K562 (cell line): ENCODE data around the gene SEC22C. TPM values are rescaled to one million over a fixed set of nuclear protein-coding genes. Genes with fewer than 3 reads are reported as not detected.
A peak's percentile ranks its signal among the peaks of the same experiment; 100 is the strongest.

Experiments
- ARHGAP35 ChIP-seq: fragments of 450-650 bp; IDR thresholded peaks from 2 replicates; pipeline ENCODE4 v1.6.1; 2018; ENCODE audit not compliant: partially characterized antibody
- CHAMP1 ChIP-seq: fragments of 450-650 bp; IDR thresholded peaks from 2 replicates; pipeline ENCODE4 v1.6.1; 2016; ENCODE audit warnings: mild to moderate bottlenecking
- CREB3L1 ChIP-seq: fragments of 450-650 bp; IDR thresholded peaks from 2 replicates; pipeline ENCODE4 v1.6.1; 2014; ENCODE audit warnings: low read depth, mild to moderate bottlenecking, moderate library complexity, borderline replicate concordance
- CTCF ChIP-seq, 3 experiments: IDR thresholded peaks in 2 of 3; conservative IDR thresholded peaks in 1 of 3; 2 replicates each; pipeline ENCODE4 v1.5.1; 2011 to 2012; ENCODE audit warnings: low read length in 3 of 3, mild to moderate bottlenecking in 3 of 3, control low read depth in 2 of 3, improper control_type of control experiment in 1 of 3, inconsistent platforms in 1 of 3, low read depth in 1 of 3, mixed read lengths in 1 of 3, moderate library complexity in 1 of 3; ENCODE audit not compliant: insufficient read depth in 2 of 3
- DACH1 ChIP-seq: fragments of 450-650 bp; IDR thresholded peaks from 2 replicates; pipeline ENCODE4 v1.6.1; 2018; ENCODE audit not compliant: partially characterized antibody
- DPF2 ChIP-seq: fragments of 450-650 bp; IDR thresholded peaks from 2 replicates; pipeline ENCODE4 v1.6.1; 2016
- E2F3 ChIP-seq: fragments of 250-450 bp; sonication (Bioruptor Pico); IDR thresholded peaks from 2 replicates; pipeline ENCODE4 v1.4.0; 2020; ENCODE audit warnings: mild to moderate bottlenecking
- FOSL1 ChIP-seq: fragments of 200-800 bp; sonication (Bioruptor generic); conservative IDR thresholded peaks from 2 replicates; pipeline ENCODE4 v1.6.1; 2016; ENCODE audit warnings: missing genetic modification characterization, missing compliant biosample characterization
- HMGXB4 ChIP-seq: sonication (generic); formaldehyde crosslinking; IDR thresholded peaks from 2 replicates; pipeline ENCODE4 v1.8.1; 2023; ENCODE audit warnings: mild to moderate bottlenecking, missing genetic modification reagents
- KDM2B ChIP-seq: fragments of 250-450 bp; sonication (Bioruptor Pico); IDR thresholded peaks from 2 replicates; pipeline ENCODE4 v1.8.0; 2021; ENCODE audit warnings: mild to moderate bottlenecking, moderate library complexity
- NCOA2 ChIP-seq, 2 experiments: fragments of 450-650 bp; IDR thresholded peaks; 2 replicates each; pipeline ENCODE4 v1.6.1; 2018; ENCODE audit warnings: mild to moderate bottlenecking in 2 of 2, moderate library complexity in 1 of 2; ENCODE audit not compliant: partially characterized antibody in 2 of 2
- POLR2H ChIP-seq: IDR thresholded peaks from 2 replicates; pipeline ENCODE4 v1.6.1; 2016; ENCODE audit warnings: missing genetic modification characterization, low read depth, mild to moderate bottlenecking, control low read depth, missing compliant biosample characterization, moderate library complexity
- SNRNP70 ChIP-seq: fragments of 200-400 bp; formaldehyde crosslinking; optimal IDR thresholded peaks from 2 replicates; pipeline ENCODE3; 2017; ENCODE audit warnings: low read depth, low read length
- TAF1 ChIP-seq: IDR thresholded peaks from 2 replicates; pipeline ENCODE4 v1.6.1; 2011; ENCODE audit warnings: mild to moderate bottlenecking, low read length, moderate library complexity; ENCODE audit not compliant: insufficient read depth, control insufficient read depth, severe bottlenecking; ENCODE audit errors: extremely low read depth
- TOE1 ChIP-seq, 2 experiments: fragments of 450-650 bp in 1 of 2; sonication (generic) in 1 of 2; formaldehyde crosslinking in 1 of 2; IDR thresholded peaks; 2 replicates each; pipeline versions ENCODE4 v1.7.1 to v1.8.0; 2016 to 2022; ENCODE audit warnings: borderline replicate concordance in 2 of 2, mild to moderate bottlenecking in 2 of 2, antibody characterized with exemption in 1 of 2, inconsistent platforms in 1 of 2, low read depth in 1 of 2, missing genetic modification reagents in 1 of 2, moderate library complexity in 1 of 2
- WHSC1 ChIP-seq: IDR thresholded peaks from one replicate; pipeline ENCODE4 v1.6.1; 2012; ENCODE audit warnings: low read length, control low read depth, inconsistent platforms
- ZNF408 ChIP-seq: fragments of 250-450 bp; sonication (Bioruptor Pico); IDR thresholded peaks from 2 replicates; pipeline ENCODE4 v1.4.0; 2020; ENCODE audit warnings: low read depth, mild to moderate bottlenecking, moderate library complexity
- ZNF75A ChIP-seq: fragments of 450-650 bp; formaldehyde crosslinking; IDR thresholded peaks from 2 replicates; pipeline ENCODE4 v1.4.0; 2020; ENCODE audit warnings: mild to moderate bottlenecking
- ZNF830 ChIP-seq: fragments of 250-450 bp; sonication (Bioruptor Pico); IDR thresholded peaks from 2 replicates; pipeline ENCODE4 v1.5.0; 2021; ENCODE audit warnings: mild to moderate bottlenecking
- polyA plus RNA-seq, 8 experiments: library from polyadenylated mRNA; depleted of rRNA in 4 of 8; stranded (reverse) in 5 of 8; unstranded in 3 of 8; fragments of >200 nt; fragmentation: Nextera tagmentation in 2 of 8; fragmentation: Illumina TruSeq in 1 of 8; extraction: Ambion mirVana in 2 of 8; extraction: Trizol in 1 of 8; gene quantifications; 2 replicates each; pipeline versions ENCODE4 v1.2.1 to v1.2.3, GENCODE V29; 2011 to 2014; ENCODE audit warnings: inconsistent platforms in 1 of 8, missing spikeins in 1 of 8
- total RNA-seq, 7 experiments: library from RNA; depleted of rRNA in 6 of 7; stranded (reverse); fragments of >200 nt in 6 of 7; fragmentation: Illumina TruSeq in 2 of 7; extraction: Trizol in 2 of 7; gene quantifications; 2 replicates each; pipeline versions ENCODE4 v1.2.1 to v1.2.3, GENCODE V29; 2011 to 2021; ENCODE audit warnings: low replicate concordance in 1 of 7

Gene SEC22C
- total and polyA plus RNA-seq, 9 of the 15 experiments (the other 6 are each of a cell fraction or from before 2014, with no cell fraction given) = 35.6 to 68.4 (median 50.7) TPM

GRCh38 chr3:42600958-42601675 is 19.4 kb upstream of the SEC22C start (continued):
- TF ChIP-seq TAF1 (peak; percentile 47), POLR2H (tag) (no peak), E2F3 (peak; percentile 19; the same call in 1 of the 2 replicates), HMGXB4 (CRISPR knock-in tag) (peak; percentile 57; the same call in 1 of the 2 replicates), ARHGAP35 (peak; percentile 32), DACH1 (no peak), WHSC1 (no peak), ZNF408 (CRISPR knock-in tag) (no peak), CHAMP1 (no peak), CREB3L1 (no peak), DPF2 (peak; percentile 22; the same call in 1 of the 2 replicates), ZNF830 (CRISPR knock-in tag) (no peak), NCOA2 (IDR thresholded peaks at IDR 0.05; ENCODE audit: partially characterized antibody in 2 of 2) (no peak), FOSL1 (tag) (peak; percentile 40; the same call in 1 of the 2 replicates), TOE1 (IDR thresholded peaks at IDR 0.05; ENCODE audit: borderline replicate concordance) (0 out of 2 replicates have a peak, but pooled peaks have one; percentile 59), TOE1 (CRISPR knock-in tag; IDR thresholded peaks at IDR 0.05; ENCODE audit: borderline replicate concordance, low read depth) (no peak), KDM2B (CRISPR knock-in tag) (no peak), ZNF75A (CRISPR knock-in tag) (peak; percentile 23; the same call in 1 of the 2 replicates), CTCF (IDR thresholded peaks at IDR 0.05 in 2 of 3, conservative IDR thresholded peaks at IDR 0.05 in 1 of 3; ENCODE audit: insufficient read depth in 2 of 3, low read depth in 1 of 3, low read length in 3 of 3) (peak in 1 of 3 experiments; percentile 20; a peak in 2 of 6 replicates), SNRNP70 (no peak)
